A549 (cell line): ENCODE results near the gene RNF126. TPM values are rescaled to one million over a fixed set of nuclear protein-coding genes. Genes with fewer than 3 reads are reported as not detected.

Source experiments
- ATAC-seq, 2 experiments: fragments of 200-7000 bp in 1 of 2; fragments of >200 bp in 1 of 2; cut with Nextera tagmentation in 1 of 2; cut with Tn5 transposase in 1 of 2; 3 replicates each; pipeline versions ENCODE4 v1.8.0 to v1.9.1; 2018 to 2020; ENCODE audit warnings: mild to moderate bottlenecking in 1 of 2, moderate library complexity in 1 of 2
- CTCF ChIA-PET: fragments of 300-600 bp; sonication (Branson Sonifier 250); formaldehyde crosslinking; extraction: SDS; loops from one replicate; lab custom pipeline; 2021; ENCODE audit warnings: antibody characterized with exemption, inconsistent platforms; lab: Yijun Ruan, JAX
- POLR2A ChIA-PET: fragments of 350-600 bp; formaldehyde crosslinking; extraction: SDS; loops from one replicate; lab custom pipeline; 2021; ENCODE audit warnings: antibody characterized with exemption, inconsistent platforms; lab: Yijun Ruan, JAX
- DNase-seq, 2 experiments: peaks; one replicate each; pipeline versions ENCODE4 v3.0.0 to v3.0.0-alpha.2; 2011 to 2016; ENCODE audit warnings: low read depth in 1 of 2, low spot score in 1 of 2
- FAIRE-seq: peaks from 2 replicates; lab custom pipeline; 2011; peaks lifted over from hg19 to GRCh38; lab: Jason Lieb, UNC
- H3K27ac ChIP-seq, 2 experiments: fragments of >200 bp; sonication (Bioruptor Twin); formaldehyde crosslinking; 3 replicates each; pipeline ENCODE4 v1.5.1; 2016 to 2017
- H3K4me1 ChIP-seq: fragments of >200 bp; sonication (Bioruptor Twin); formaldehyde crosslinking; 3 replicates; pipeline ENCODE4 v1.6.1; 2016
- H3K4me2 ChIP-seq: fragments of >200 bp; sonication (Bioruptor Twin); formaldehyde crosslinking; 3 replicates; pipeline ENCODE4 v1.6.1; 2016
- H3K4me3 ChIP-seq: fragments of >200 bp; sonication (Bioruptor Twin); formaldehyde crosslinking; 3 replicates; pipeline ENCODE4 v1.5.1; 2016
- H3K9me3 ChIP-seq: fragments of >200 bp; sonication (Bioruptor Twin); formaldehyde crosslinking; 3 replicates; pipeline ENCODE4 v1.6.1; 2016
- ATOH8 ChIP-seq: fragments of 250-450 bp; sonication (Bioruptor Pico); IDR thresholded peaks from 2 replicates; pipeline ENCODE4 v1.5.0; 2020; ENCODE audit warnings: low read depth, mild to moderate bottlenecking, moderate library complexity
- BHLHE40 ChIP-seq: IDR thresholded peaks from 2 replicates; pipeline ENCODE4 v1.6.1; 2012; ENCODE audit warnings: low read depth, low read length, inconsistent platforms
- CEBPB ChIP-seq, 2 experiments: fragments of >200 bp in 1 of 2; sonication (Bioruptor Twin) in 1 of 2; formaldehyde crosslinking in 1 of 2; IDR thresholded peaks; 2 replicates each; pipeline ENCODE4 v1.6.1; 2012 to 2016
- EHF ChIP-seq: fragments of 250-450 bp; sonication (Bioruptor Pico); IDR thresholded peaks from 2 replicates; pipeline ENCODE4 v1.5.0; 2020; ENCODE audit warnings: mild to moderate bottlenecking
- EP300 ChIP-seq, 2 experiments: fragments of >200 bp; sonication (Bioruptor Twin); formaldehyde crosslinking; IDR thresholded peaks; 2 replicates in 1 of 2; 3 replicates in 1 of 2; pipeline ENCODE4 v1.6.1; 2016 to 2017
- FOSB ChIP-seq: fragments of 250-450 bp; sonication (Bioruptor Pico); IDR thresholded peaks from 2 replicates; pipeline ENCODE4 v1.5.0; 2020; ENCODE audit warnings: mild to moderate bottlenecking, moderate library complexity
- FOSL2 ChIP-seq, 2 experiments: fragments of 450-650 bp in 1 of 2; fragments of >200 bp in 1 of 2; sonication (Bioruptor Twin) in 1 of 2; formaldehyde crosslinking; IDR thresholded peaks; 2 replicates each; pipeline versions ENCODE4 v1.5.0 to v1.6.1; 2016 to 2020; ENCODE audit warnings: mild to moderate bottlenecking in 1 of 2, moderate library complexity in 1 of 2
- GATA3 ChIP-seq: IDR thresholded peaks from 2 replicates; pipeline ENCODE4 v1.6.1; 2012; ENCODE audit warnings: borderline replicate concordance
- HDAC2 ChIP-seq: fragments of 200-600 bp; sonication (generic); IDR thresholded peaks from 2 replicates; pipeline ENCODE4 v1.6.1; 2016
- HMGXB4 ChIP-seq: fragments of 250-450 bp; sonication (Bioruptor Pico); IDR thresholded peaks from 2 replicates; pipeline ENCODE4 v1.5.0; 2021; ENCODE audit warnings: mild to moderate bottlenecking, moderate library complexity, borderline replicate concordance
- HOXA7 ChIP-seq: fragments of 250-450 bp; sonication (Bioruptor Pico); IDR thresholded peaks from 2 replicates; pipeline ENCODE4 v1.5.0; 2020; ENCODE audit warnings: mild to moderate bottlenecking, moderate library complexity
- HOXB5 ChIP-seq: fragments of 250-450 bp; sonication (Bioruptor Pico); IDR thresholded peaks from 2 replicates; pipeline ENCODE4 v1.5.0; 2020; ENCODE audit warnings: mild to moderate bottlenecking, moderate library complexity
- JUN ChIP-seq, 2 experiments: fragments of >200 bp; sonication (Bioruptor Twin); formaldehyde crosslinking; IDR thresholded peaks; 2 replicates in 1 of 2; 3 replicates in 1 of 2; pipeline ENCODE4 v1.6.1; 2016 to 2017
- KDM1A ChIP-seq: fragments of 200-600 bp; sonication (generic); IDR thresholded peaks from 2 replicates; pipeline ENCODE4 v1.6.1; 2016; ENCODE audit warnings: low read depth, mild to moderate bottlenecking
- KDM5A ChIP-seq: fragments of 200-600 bp; sonication (generic); IDR thresholded peaks from 2 replicates; pipeline ENCODE4 v1.6.1; 2016; ENCODE audit warnings: antibody characterized with exemption, mild to moderate bottlenecking
- NR3C1 ChIP-seq: fragments of >200 bp; sonication (Bioruptor Twin); formaldehyde crosslinking; IDR thresholded peaks from 3 replicates; pipeline ENCODE4 v1.6.1; 2017
- RNF2 ChIP-seq: fragments of 200-600 bp; sonication (generic); IDR thresholded peaks from 2 replicates; pipeline ENCODE4 v1.6.1; 2016; ENCODE audit warnings: low read depth, mild to moderate bottlenecking, antibody characterized with exemption, moderate library complexity, borderline replicate concordance
- SMC3 ChIP-seq: fragments of >200 bp; sonication (Bioruptor Twin); formaldehyde crosslinking; IDR thresholded peaks from 3 replicates; pipeline ENCODE4 v1.6.1; 2018; ENCODE audit warnings: inconsistent platforms
- TP53 ChIP-seq: fragments of 250-450 bp; sonication (Bioruptor Pico); IDR thresholded peaks from 2 replicates; pipeline ENCODE4 v1.5.0; 2021; ENCODE audit warnings: mild to moderate bottlenecking, moderate library complexity
- USF2 ChIP-seq: fragments of 450-650 bp; IDR thresholded peaks from 2 replicates; pipeline ENCODE4 v1.6.1; 2014; ENCODE audit warnings: antibody characterized with exemption
- ZC3H11A ChIP-seq: fragments of 450-650 bp; IDR thresholded peaks from 2 replicates; pipeline ENCODE4 v1.6.1; 2014; ENCODE audit warnings: antibody characterized with exemption, mild to moderate bottlenecking
- WGBS: methylation state at CpG from one replicate; pipeline ENCODE4 v1.1.6; 2017; ENCODE audit errors: missing lambda C conversion rate; 5-methylcytosine and 5-hydroxymethylcytosine counted together
- polyA plus RNA-seq, 4 experiments: library from polyadenylated mRNA; depleted of rRNA in 3 of 4; stranded (reverse); fragments of >200 nt; fragmentation: RNase III in 1 of 4; extraction: RNeasy Plus Mini Kit Qiagen cat#74134 plus additional on column Dnase treatment in 1 of 4; gene quantifications; 2 replicates in 3 of 4; 3 replicates in 1 of 4; pipeline ENCODE4 v1.2.3, GENCODE V29; 2011 to 2017
- TF ChIP-seq, protein P1 (sequence below): fragments of 200-600 bp; sonication (generic); IDR thresholded peaks from 2 replicates; pipeline ENCODE4 v1.6.1; 2016; ENCODE audit warnings: antibody characterized with exemption, mild to moderate bottlenecking, moderate library complexity
- TF ChIP-seq, protein P2 (sequence below): IDR thresholded peaks from 2 replicates; pipeline ENCODE4 v1.6.1; 2012; ENCODE audit warnings: low read depth, borderline replicate concordance

RNF126 gene
- polyA plus RNA-seq, 2 of the 4 experiments (the other 2 are of a cell fraction) = 3.1 to 35.0 TPM

DNA sequence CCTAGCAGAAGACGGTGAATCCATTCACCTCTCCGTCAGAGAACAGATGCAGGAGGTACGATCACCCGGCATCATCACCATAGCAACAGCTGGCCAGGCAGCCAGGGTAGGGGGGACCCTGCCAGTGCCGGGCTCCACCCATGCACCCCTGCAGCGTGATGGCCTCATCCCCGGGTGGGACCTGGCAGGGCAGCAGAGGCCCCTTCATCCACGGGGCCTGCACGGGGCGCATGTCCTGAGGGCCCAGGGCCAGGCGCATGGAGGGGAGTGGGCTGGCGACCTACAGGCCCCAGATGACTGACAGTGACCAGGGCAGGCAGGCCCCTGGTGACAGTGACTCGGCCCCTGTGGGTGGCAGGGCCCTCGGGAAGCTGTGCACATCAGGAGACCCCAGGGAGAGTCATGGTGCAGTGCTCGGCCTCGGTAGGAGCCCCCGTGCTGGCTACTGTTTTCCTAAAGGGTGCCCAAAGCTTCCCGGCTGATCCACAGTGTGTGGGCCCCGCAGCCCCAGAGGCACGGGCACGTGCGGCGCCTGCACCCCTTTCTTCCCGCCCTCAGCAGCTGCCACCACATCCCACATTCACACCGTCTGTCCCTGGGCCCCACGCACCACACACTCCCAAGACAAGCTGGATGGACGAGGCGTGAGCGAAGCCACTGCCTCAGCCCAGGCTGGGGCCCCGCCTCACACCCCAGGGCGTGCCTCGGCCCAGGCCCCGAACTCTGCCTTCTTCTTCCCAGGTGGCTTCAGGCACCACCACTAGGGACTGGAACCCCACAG lies 4.8 kb downstream of the RNF126 start:
- ATAC-seq = no peak
- POLR2A ChIA-PET = interaction anchor here (0.5 kb wide), 1 partner anchor 17 kb away, joined by 3 read pairs; no protein-coding TSS in a partner anchor
- TF ChIP-seq HOXB5 (CRISPR knock-in tag) = no peak
- no peak for TF ChIP-seq EHF (CRISPR knock-in tag)
- TF ChIP-seq, protein P1, sequence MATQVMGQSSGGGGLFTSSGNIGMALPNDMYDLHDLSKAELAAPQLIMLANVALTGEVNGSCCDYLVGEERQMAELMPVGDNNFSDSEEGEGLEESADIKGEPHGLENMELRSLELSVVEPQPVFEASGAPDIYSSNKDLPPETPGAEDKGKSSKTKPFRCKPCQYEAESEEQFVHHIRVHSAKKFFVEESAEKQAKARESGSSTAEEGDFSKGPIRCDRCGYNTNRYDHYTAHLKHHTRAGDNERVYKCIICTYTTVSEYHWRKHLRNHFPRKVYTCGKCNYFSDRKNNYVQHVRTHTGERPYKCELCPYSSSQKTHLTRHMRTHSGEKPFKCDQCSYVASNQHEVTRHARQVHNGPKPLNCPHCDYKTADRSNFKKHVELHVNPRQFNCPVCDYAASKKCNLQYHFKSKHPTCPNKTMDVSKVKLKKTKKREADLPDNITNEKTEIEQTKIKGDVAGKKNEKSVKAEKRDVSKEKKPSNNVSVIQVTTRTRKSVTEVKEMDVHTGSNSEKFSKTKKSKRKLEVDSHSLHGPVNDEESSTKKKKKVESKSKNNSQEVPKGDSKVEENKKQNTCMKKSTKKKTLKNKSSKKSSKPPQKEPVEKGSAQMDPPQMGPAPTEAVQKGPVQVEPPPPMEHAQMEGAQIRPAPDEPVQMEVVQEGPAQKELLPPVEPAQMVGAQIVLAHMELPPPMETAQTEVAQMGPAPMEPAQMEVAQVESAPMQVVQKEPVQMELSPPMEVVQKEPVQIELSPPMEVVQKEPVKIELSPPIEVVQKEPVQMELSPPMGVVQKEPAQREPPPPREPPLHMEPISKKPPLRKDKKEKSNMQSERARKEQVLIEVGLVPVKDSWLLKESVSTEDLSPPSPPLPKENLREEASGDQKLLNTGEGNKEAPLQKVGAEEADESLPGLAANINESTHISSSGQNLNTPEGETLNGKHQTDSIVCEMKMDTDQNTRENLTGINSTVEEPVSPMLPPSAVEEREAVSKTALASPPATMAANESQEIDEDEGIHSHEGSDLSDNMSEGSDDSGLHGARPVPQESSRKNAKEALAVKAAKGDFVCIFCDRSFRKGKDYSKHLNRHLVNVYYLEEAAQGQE = no peak
- no peak for TF ChIP-seq TP53 (CRISPR knock-in tag)
- no peak for TF ChIP-seq HDAC2
- no peak for TF ChIP-seq HMGXB4 (CRISPR knock-in tag)
- TF ChIP-seq RNF2 = no peak
- TF ChIP-seq FOSB (CRISPR knock-in tag) = no peak
- no peak for TF ChIP-seq KDM1A
- TF ChIP-seq CEBPB (IDR thresholded peaks at IDR 0.05) = no peak
- no peak for TF ChIP-seq JUN (IDR thresholded peaks at IDR 0.05)
- TF ChIP-seq, protein P2, sequence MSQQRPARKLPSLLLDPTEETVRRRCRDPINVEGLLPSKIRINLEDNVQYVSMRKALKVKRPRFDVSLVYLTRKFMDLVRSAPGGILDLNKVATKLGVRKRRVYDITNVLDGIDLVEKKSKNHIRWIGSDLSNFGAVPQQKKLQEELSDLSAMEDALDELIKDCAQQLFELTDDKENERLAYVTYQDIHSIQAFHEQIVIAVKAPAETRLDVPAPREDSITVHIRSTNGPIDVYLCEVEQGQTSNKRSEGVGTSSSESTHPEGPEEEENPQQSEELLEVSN = no peak
- no peak for TF ChIP-seq SMC3
- no peak for TF ChIP-seq USF2
- TF ChIP-seq, all 56 proteins: peak for 0
- FAIRE-seq (no peak), DNase-seq (no peak)
- Histone ChIP-seq H3K4me1 (peaks cover 8% of the 10 kb centered on the region; the same call in 2 of the 3 replicates), H3K9me3 (no peaks in the 10 kb centered on the region), H3K4me2 (no peak overlapping the region), H3K4me3 (no peak overlapping the region), H3K27ac (no peak overlapping the region; a peak in 1 of 6 replicates)
- 93% methylated on average over 22 of the region's 33 CpGs for WGBS
- CTCF ChIA-PET = interaction anchor here (2.6 kb wide), 1 partner anchor 73 kb away, joined by 8 read pairs; no protein-coding TSS in a partner anchor

GRCh38 chr19:657611-658010 lies 5.4 kb downstream of the RNF126 start:
- POLR2A ChIA-PET = interaction anchor here (0.5 kb wide), 1 partner anchor 17 kb away, joined by 3 read pairs; no protein-coding TSS in a partner anchor
- no peak for DNase-seq
- TF ChIP-seq KDM5A (no peak), BHLHE40 (no peak), NR3C1 (no peak), FOSL2 (IDR thresholded peaks at IDR 0.05) (no peak), FOSL2 (CRISPR knock-in tag; IDR thresholded peaks at IDR 0.05) (no peak), ATOH8 (CRISPR knock-in tag) (no peak), EP300 (IDR thresholded peaks at IDR 0.05) (no peak), HOXB5 (CRISPR knock-in tag) (no peak), ZC3H11A (no peak), EHF (CRISPR knock-in tag) (no peak), HDAC2 (no peak), GATA3 (no peak), HOXA7 (CRISPR knock-in tag) (no peak)
- TF ChIP-seq, protein P2 = no peak
- no peak for FAIRE-seq
- peaks cover 8% of the 10 kb centered on the region; the same call in 2 of the 3 replicates for H3K4me1 ChIP-seq
- no peak overlapping the region for H3K4me2 ChIP-seq
- no peak overlapping the region for H3K4me3 ChIP-seq
- ATAC-seq = no peak
- H3K27ac ChIP-seq = no peak overlapping the region
- H3K9me3 ChIP-seq = no peaks in the 10 kb centered on the region
- 88% methylated on average over 3 of the region's 19 CpGs for WGBS
- CTCF ChIA-PET = interaction anchor here (2.6 kb wide), 1 partner anchor 73 kb away, joined by 8 read pairs; no protein-coding TSS in a partner anchor
